H1 (cell line): ENCODE measurements around the gene TMEM79. TPM values are rescaled to one million over a fixed set of nuclear protein-coding genes. Genes with fewer than 3 reads are reported as not detected.

ENCODE experiments used
- CTCF ChIA-PET: fragments of 300-600 bp; sonication (Branson Sonifier 250); formaldehyde crosslinking; loops from one replicate; lab custom pipeline; 2021; ENCODE audit not compliant: partially characterized antibody; lab: Charles Lee
- POLR2A ChIA-PET: fragments of 300-600 bp; sonication (Branson Sonifier 250); formaldehyde crosslinking; loops from one replicate; lab custom pipeline; 2021; ENCODE audit warnings: inconsistent platforms; ENCODE audit not compliant: partially characterized antibody; lab: Charles Lee
- DNase-seq, 2 experiments: peaks; one replicate each; pipeline versions ENCODE4 v3.0.0 to v3.0.0-alpha.2; 2010 to 2022; ENCODE audit warnings: low spot score in 2 of 2, low read depth in 1 of 2, mixed read lengths in 1 of 2
- FAIRE-seq: peaks from 2 replicates; lab custom pipeline; 2011; peaks lifted over from hg19 to GRCh38; lab: Jason Lieb, UNC
- H2AFZ ChIP-seq: 2 replicates; pipeline ENCODE4 v1.8.1; 2012; ENCODE audit warnings: low read length, inconsistent platforms
- H2AK5ac ChIP-seq: 2 replicates; pipeline ENCODE4 v1.6.1; 2013; ENCODE audit warnings: low read depth, low read length
- H2BK120ac ChIP-seq: replicated peaks from 2 replicates; pipeline ENCODE3; 2013; ENCODE audit warnings: low read depth, low read length, inconsistent platforms
- H2BK12ac ChIP-seq: 2 replicates; pipeline ENCODE4 v1.6.1; 2013; ENCODE audit warnings: low read depth, low read length
- H2BK15ac ChIP-seq: 2 replicates; pipeline ENCODE4 v1.6.1; 2013; ENCODE audit warnings: low read length
- H2BK20ac ChIP-seq: 2 replicates; pipeline ENCODE4 v1.6.1; 2013; ENCODE audit warnings: low read length
- H2BK5ac ChIP-seq: 2 replicates; pipeline ENCODE4 v1.6.1; 2013; ENCODE audit warnings: low read depth, low read length
- H3K14ac ChIP-seq: 2 replicates; pipeline ENCODE4 v1.6.1; 2013; ENCODE audit warnings: inconsistent platforms; ENCODE audit not compliant: insufficient read length
- H3K18ac ChIP-seq: 2 replicates; pipeline ENCODE4 v1.6.1; 2013; ENCODE audit warnings: low read length; ENCODE audit errors: extremely low read depth
- H3K23ac ChIP-seq: 2 replicates; pipeline ENCODE4 v1.6.1; 2013; ENCODE audit warnings: inconsistent platforms; ENCODE audit not compliant: insufficient read length
- H3K23me2 ChIP-seq: 2 replicates; pipeline ENCODE4 v1.6.1; 2013; ENCODE audit warnings: low read depth, low read length
- H3K27ac ChIP-seq: 2 replicates; pipeline ENCODE4 v1.6.1; 2011; ENCODE audit warnings: low read depth, low read length, inconsistent platforms
- H3K27me3 ChIP-seq, 4 experiments: replicated peaks in 1 of 4; 1 replicate in 1 of 4; 2 replicates in 3 of 4; pipeline versions ENCODE4 v1.6.1 to v1.8.1; 2011 to 2013; ENCODE audit warnings: low read length in 3 of 4, mild to moderate bottlenecking in 3 of 4, inconsistent platforms in 2 of 4, mixed read lengths in 2 of 4, moderate library complexity in 1 of 4; ENCODE audit not compliant: control insufficient read depth in 3 of 4, insufficient read depth in 3 of 4; ENCODE audit errors: extremely low read depth in 1 of 4
- H3K36me3 ChIP-seq, 4 experiments: 2 replicates each; pipeline versions ENCODE4 v1.6.1 to v1.8.1; 2011 to 2013; ENCODE audit warnings: mild to moderate bottlenecking in 4 of 4, low read length in 3 of 4, moderate library complexity in 2 of 4, control low read depth in 1 of 4, inconsistent platforms in 1 of 4; ENCODE audit not compliant: insufficient read depth in 4 of 4, control insufficient read depth in 2 of 4
- H3K4ac ChIP-seq: replicated peaks from 2 replicates; pipeline ENCODE3; 2013; ENCODE audit warnings: low read length, low read depth, mixed read lengths, inconsistent platforms; ENCODE audit not compliant: insufficient read length
- H3K4me1 ChIP-seq, 4 experiments: replicated peaks in 1 of 4; 1 replicate in 1 of 4; 2 replicates in 3 of 4; pipeline versions ENCODE4 v1.6.1 to v1.8.1; 2011 to 2013; ENCODE audit warnings: low read length in 3 of 4, inconsistent platforms in 2 of 4, mixed read lengths in 1 of 4; ENCODE audit not compliant: insufficient read depth in 4 of 4, control insufficient read depth in 3 of 4
- H3K4me2 ChIP-seq, 2 experiments: 2 replicates each; pipeline versions ENCODE4 v1.6.1 to v1.8.1; 2011 to 2013; ENCODE audit warnings: low read depth in 2 of 2, low read length in 2 of 2, control low read depth in 1 of 2, inconsistent platforms in 1 of 2, mild to moderate bottlenecking in 1 of 2; ENCODE audit not compliant: insufficient read depth in 1 of 2
- H3K4me3 ChIP-seq, 4 experiments: fragments of 200-600, 300-600 bp in 1 of 4; sonication (generic), shearing (Covaris generic), sonication (Bioruptor Twin) in 1 of 4; 2 replicates each; pipeline versions ENCODE4 v1.5.1 to v1.8.1; 2011 to 2016; ENCODE audit warnings: low read length in 4 of 4, low read depth in 3 of 4, control low read depth in 2 of 4, inconsistent platforms in 2 of 4, mild to moderate bottlenecking in 2 of 4, mixed read lengths in 1 of 4, moderate library complexity in 1 of 4; ENCODE audit not compliant: insufficient read depth in 2 of 4; ENCODE audit errors: extremely low read depth in 1 of 4
- H3K56ac ChIP-seq: replicated peaks from 2 replicates; pipeline ENCODE3; 2013; ENCODE audit warnings: low read depth, mild to moderate bottlenecking, mixed read lengths, low read length, inconsistent platforms; ENCODE audit not compliant: insufficient read length
- H3K79me1 ChIP-seq: 2 replicates; pipeline ENCODE4 v1.6.1; 2013; ENCODE audit warnings: low read depth, low read length, control low read depth
- H3K79me2 ChIP-seq, 2 experiments: 2 replicates each; pipeline versions ENCODE4 v1.6.1 to v1.8.1; 2012 to 2013; ENCODE audit warnings: low read length in 2 of 2, mild to moderate bottlenecking in 2 of 2, inconsistent platforms in 1 of 2; ENCODE audit not compliant: insufficient read depth in 2 of 2, control insufficient read depth in 1 of 2
- H3K9ac ChIP-seq, 4 experiments: replicated peaks in 1 of 4; 1 replicate in 1 of 4; 2 replicates in 3 of 4; pipeline versions ENCODE4 v1.6.1 to v1.8.1; 2011 to 2013; ENCODE audit warnings: low read depth in 3 of 4, low read length in 3 of 4, control low read depth in 2 of 4, mild to moderate bottlenecking in 2 of 4, moderate library complexity in 2 of 4, inconsistent platforms in 1 of 4; ENCODE audit errors: extremely low read depth in 1 of 4
- H3K9me3 ChIP-seq, 2 experiments: 2 replicates each; pipeline versions ENCODE4 v1.6.1 to v1.8.1; 2012 to 2013; ENCODE audit warnings: mild to moderate bottlenecking in 2 of 2, moderate library complexity in 2 of 2, control low read depth in 1 of 2, inconsistent platforms in 1 of 2, low read depth in 1 of 2, low read length in 1 of 2, mixed read lengths in 1 of 2; ENCODE audit not compliant: insufficient read depth in 2 of 2
- H4K20me1 ChIP-seq, 2 experiments: replicated peaks in 1 of 2; 2 replicates each; pipeline versions ENCODE3 to v1.8.1; 2011 to 2013; ENCODE audit warnings: inconsistent platforms in 2 of 2, low read length in 2 of 2, mild to moderate bottlenecking in 1 of 2; ENCODE audit not compliant: insufficient read depth in 2 of 2, control insufficient read depth in 1 of 2
- H4K5ac ChIP-seq: 2 replicates; pipeline ENCODE4 v1.6.1; 2013; ENCODE audit warnings: low read length, low read depth, mixed read lengths, inconsistent platforms; ENCODE audit not compliant: insufficient read length
- H4K8ac ChIP-seq: 2 replicates; pipeline ENCODE4 v1.8.0; 2013; ENCODE audit warnings: mild to moderate bottlenecking, moderate library complexity, low read length, inconsistent platforms; ENCODE audit not compliant: insufficient read depth; ENCODE audit errors: extremely low read depth
- H4K91ac ChIP-seq: replicated peaks from 2 replicates; pipeline ENCODE3; 2013; ENCODE audit warnings: low read length, mixed read lengths, inconsistent platforms; ENCODE audit not compliant: insufficient read length
- CHD2 ChIP-seq: IDR thresholded peaks from 2 replicates; pipeline ENCODE4 v1.6.1; 2012; ENCODE audit warnings: low read length, improper control_type of control experiment
- EP300 ChIP-seq, 2 experiments: IDR thresholded peaks; 1 replicate in 1 of 2; 2 replicates in 1 of 2; pipeline ENCODE4 v1.6.1; 2011 to 2012; ENCODE audit warnings: low read depth in 2 of 2, low read length in 2 of 2, mild to moderate bottlenecking in 2 of 2, borderline replicate concordance in 1 of 2, inconsistent platforms in 1 of 2, moderate library complexity in 1 of 2
- KDM1A ChIP-seq: fragments of 200-600, 300-600 bp; sonication (generic); IDR thresholded peaks from 2 replicates; pipeline ENCODE4 v1.7.1; 2016; ENCODE audit warnings: mild to moderate bottlenecking, low read length, borderline replicate concordance
- MAFK ChIP-seq: IDR thresholded peaks from 2 replicates; pipeline ENCODE4 v1.6.1; 2012; ENCODE audit warnings: low read depth, mild to moderate bottlenecking, improper control_type of control experiment, low read length
- NANOG ChIP-seq: IDR thresholded peaks from 2 replicates; pipeline ENCODE4 v1.6.1; 2011; ENCODE audit warnings: low read length, low read depth, mild to moderate bottlenecking, inconsistent platforms; ENCODE audit not compliant: insufficient read depth, poor library complexity, severe bottlenecking
- NRF1 ChIP-seq: IDR thresholded peaks from 2 replicates; pipeline ENCODE4 v1.6.1; 2011; ENCODE audit warnings: mild to moderate bottlenecking, low read depth, low read length, improper control_type of control experiment
- RAD21 ChIP-seq, 2 experiments: IDR thresholded peaks in 1 of 2; conservative IDR thresholded peaks in 1 of 2; 2 replicates each; pipeline ENCODE4 v1.6.1; 2011; ENCODE audit warnings: low read depth in 2 of 2, low read length in 2 of 2, improper control_type of control experiment in 1 of 2, inconsistent platforms in 1 of 2, mild to moderate bottlenecking in 1 of 2, moderate library complexity in 1 of 2
- RFX5 ChIP-seq: IDR thresholded peaks from 2 replicates; pipeline ENCODE4 v1.6.1; 2011; ENCODE audit warnings: low read depth, low read length, improper control_type of control experiment, borderline replicate concordance
- RXRA ChIP-seq: IDR thresholded peaks from 2 replicates; pipeline ENCODE4 v1.6.1; 2011; ENCODE audit warnings: low read depth, mild to moderate bottlenecking, low read length, moderate library complexity; ENCODE audit not compliant: insufficient read depth
- SIRT6 ChIP-seq: IDR thresholded peaks from one replicate; pipeline ENCODE4 v1.7.1; 2012; ENCODE audit warnings: low read length, inconsistent platforms
- SP4 ChIP-seq: IDR thresholded peaks from 2 replicates; pipeline ENCODE4 v1.6.1; 2012; ENCODE audit warnings: low read length, inconsistent platforms
- SUZ12 ChIP-seq: fragments of 200-600 bp; sonication (generic); IDR thresholded peaks from 2 replicates; pipeline ENCODE4 v1.6.1; 2012; ENCODE audit warnings: mild to moderate bottlenecking, inconsistent platforms, low read length, moderate library complexity, mixed read lengths
- ZNF274 ChIP-seq: IDR thresholded peaks from 2 replicates; pipeline ENCODE4 v1.7.0; 2012; ENCODE audit warnings: low read length, borderline replicate concordance; ENCODE audit errors: extremely low read depth
- WGBS, 2 experiments: shearing (Covaris generic) in 1 of 2; methylation state at CpG; one replicate each; pipeline versions ENCODE4 v1.1.6 to v1.1.7; 2013 to 2015; ENCODE audit warnings: low lambda C conversion rate in 2 of 2, mixed read lengths in 2 of 2, inconsistent platforms in 1 of 2, low coverage in 1 of 2, missing lambda C conversion rate in 1 of 2; ENCODE audit not compliant: insufficient replicate concordance in 2 of 2, insufficient coverage in 1 of 2, insufficient read length in 1 of 2; ENCODE audit errors: extremely low coverage in 1 of 2, missing lambda C conversion rate in 1 of 2; 5-methylcytosine and 5-hydroxymethylcytosine counted together
- polyA plus RNA-seq, 7 experiments: library from polyadenylated mRNA; depleted of rRNA in 3 of 7; stranded (reverse) in 5 of 7; unstranded in 2 of 7; fragments of >200 nt in 5 of 7; fragments of 200-250 nt in 2 of 7; gene quantifications; 1 replicate in 5 of 7; 2 replicates in 1 of 7; 4 replicates in 1 of 7; pipeline versions ENCODE4 v1.2.1 to v1.2.3, GENCODE V29; 2011 to 2013; ENCODE audit warnings: missing spikeins in 2 of 7, mixed read lengths in 2 of 7
- total RNA-seq: library from RNA; stranded (reverse); fragmentation: NEBNext Ultra II Directional; extraction: Animal tissue kit (Norgen Biotek cat#: 25700); gene quantifications from 2 replicates; pipeline ENCODE4 v1.2.1, GENCODE V29; 2021

The TMEM79 gene
- total and polyA plus RNA-seq, 2 of the 8 experiments (the other 6 are each of a cell fraction or from before 2014, with no cell fraction given): 2.1 to 2.3 TPM

- H3K79me1 ChIP-seq: peaks cover 10% of the 10 kb centered on the region
- no peak for TF ChIP-seq RAD21 (IDR thresholded peaks at IDR 0.05 in 1 of 2, conservative IDR thresholded peaks at IDR 0.05 in 1 of 2; ENCODE audit: low read depth in 2 of 2, low read length in 2 of 2)
- TF ChIP-seq CHD2: no peak
- no peak for TF ChIP-seq EP300 (IDR thresholded peaks at IDR 0.05; ENCODE audit: borderline replicate concordance in 1 of 2, low read depth in 2 of 2, low read length in 2 of 2)
- TF ChIP-seq SP4: no peak
- no peak for TF ChIP-seq RFX5
- no peak for TF ChIP-seq RXRA
- no peak for TF ChIP-seq ZNF274
- no peak for TF ChIP-seq MAFK
- no peak for TF ChIP-seq NRF1
- TF ChIP-seq SIRT6: no peak
- no peak for TF ChIP-seq NANOG
- TF ChIP-seq SUZ12: no peak
- no peak for TF ChIP-seq KDM1A
- TF ChIP-seq, all 59 proteins: peak for 0
- Histone ChIP-seq H3K23ac (no peak overlapping the region), H2AFZ (no peak overlapping the region), H3K18ac (no peak overlapping the region), H3K23me2 (peaks cover 13% of the 10 kb centered on the region), H2BK120ac (no peak overlapping the region), H3K4me1 (peaks cover 0 to 10% (median 3%) of the 10 kb centered on the region in 4 experiments; a peak in 2 of 7 replicates), H3K4me3 (no peak overlapping the region), H3K27ac (no peak overlapping the region), H2BK20ac (no peak overlapping the region), H3K79me2 (peaks cover 23 to 37% of the 10 kb centered on the region in 2 experiments), H2BK12ac (no peak overlapping the region), H2BK5ac (no peak overlapping the region), H3K14ac (no peak overlapping the region), H3K56ac (no peak overlapping the region), H4K5ac (no peak overlapping the region), H4K8ac (no peak overlapping the region), H2BK15ac (no peak overlapping the region), H3K9me3 (no peaks in the 10 kb centered on the region), H2AK5ac (no peak overlapping the region), H3K4me2 (no peak overlapping the region), H3K9ac (no peak overlapping the region), H3K36me3 (peaks cover 25 to 44% (median 42%) of the 10 kb centered on the region in 4 experiments; a peak in 7 of 8 replicates), H3K4ac (no peak overlapping the region), H4K20me1 (peaks cover 3 to 22% of the 10 kb centered on the region in 2 experiments), H4K91ac (no peak overlapping the region), H3K27me3 (no peaks in the 10 kb centered on the region)
- CTCF ChIA-PET: interaction anchor here (0.7 to 5.3 kb wide), 11 partner anchors 18 to 1086 kb away, joined by 3 to 25 read pairs (median 4); no protein-coding TSS in a partner anchor
- WGBS, 2 experiments: 92% methylated on average over 3 of the region's 3 CpGs; no CpG with 5 or more reads in 1 of the 2 experiments
- DNase-seq (no peak), FAIRE-seq (no peak)
- POLR2A ChIA-PET: interaction anchor here (0.7 to 17.4 kb wide), 12 partner anchors 8 to 67 kb away, joined by 3 to 221 read pairs (median 8); partner anchors contain the start of genes BGLAP, GLMP, PAQR6 and PMF1
Measured at GRCh38 chr1:156279837-156280236, 4.3 kb upstream of the TMEM79 start.
